CD4-positive, alpha-beta T cell treated with Interleukin-15 for 1 hour (primary cell): Measurements from ENCODE around the gene MINDY4.

Experiments used
- DNase-seq: peaks from one replicate; pipeline ENCODE4 v3.0.0-alpha.2; 2020

Gene MINDY4

GRCh38 chr7:30743371-30744074 lies 27.7 kb upstream of the MINDY4 start:
- no peak for DNase-seq

DNA sequence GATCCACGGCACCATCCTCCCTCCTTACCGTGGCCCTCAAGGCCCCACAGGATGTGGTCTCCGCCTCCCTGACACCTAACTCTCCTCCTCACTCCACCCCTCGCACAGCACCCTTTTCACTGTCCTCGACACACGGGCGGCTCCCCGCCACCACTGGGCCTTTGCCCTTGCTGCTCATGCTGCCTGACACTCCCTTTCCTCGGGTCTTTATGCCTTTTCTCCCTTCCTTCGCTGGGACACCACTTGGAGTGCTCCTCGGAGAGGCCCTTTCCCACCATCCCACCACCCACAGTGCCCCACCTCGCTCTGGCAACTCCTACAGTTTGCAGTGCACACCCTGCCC lies 27.2 kb upstream of the MINDY4 start:
- DNase-seq, result no peak

GRCh38 chr7:30745261-30745941 lies 25.8 kb upstream of the MINDY4 start:
- DNase-seq, result no peak

GRCh38 chr7:30750010-30750409 lies 21.2 kb upstream of the MINDY4 start:
- DNase-seq, result no peak

GRCh38 chr7:30750683-30751650 lies 20.2 kb upstream of the MINDY4 start:
- DNase-seq, result no peak

DNA sequence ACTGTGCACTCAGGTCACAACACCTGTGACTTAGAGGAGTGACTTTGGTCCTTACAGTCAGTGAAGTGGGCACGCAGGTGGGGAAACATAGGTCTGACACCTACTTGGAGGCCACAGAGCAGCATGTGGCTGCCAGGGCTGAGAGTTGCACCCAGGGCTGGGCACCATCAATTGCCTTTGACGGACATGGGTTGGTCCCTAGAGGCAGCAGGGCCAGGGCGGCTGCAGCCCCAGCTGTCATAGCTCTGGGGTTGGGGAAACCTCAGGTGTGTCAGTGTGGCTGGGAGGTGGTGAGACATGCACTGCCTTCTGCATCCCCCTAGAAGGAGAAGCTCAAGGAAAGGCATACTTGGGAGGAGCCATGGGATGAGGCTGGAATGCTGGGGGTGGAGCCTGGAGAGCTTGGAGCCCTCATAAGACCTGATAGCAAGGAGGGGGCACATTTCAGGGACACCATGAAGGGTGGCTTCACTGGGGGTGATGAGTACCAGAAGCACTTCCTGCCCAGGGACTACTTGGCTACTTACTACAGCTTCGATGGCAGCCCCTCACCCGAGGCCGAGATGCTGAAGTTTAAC lies 19.4 kb upstream of the MINDY4 start, which contains the start of gene INMT:
Gene INMT, plus strand, starts transcription at position 440 of the 578 bp plus-strand sequence. Its CDS starts 16 bp downstream, at position 456.
- no peak for DNase-seq

- no peak for DNase-seq
Measured at GRCh38 chr7:30752484-30752883, 18.7 kb upstream of the MINDY4 start.

DNA sequence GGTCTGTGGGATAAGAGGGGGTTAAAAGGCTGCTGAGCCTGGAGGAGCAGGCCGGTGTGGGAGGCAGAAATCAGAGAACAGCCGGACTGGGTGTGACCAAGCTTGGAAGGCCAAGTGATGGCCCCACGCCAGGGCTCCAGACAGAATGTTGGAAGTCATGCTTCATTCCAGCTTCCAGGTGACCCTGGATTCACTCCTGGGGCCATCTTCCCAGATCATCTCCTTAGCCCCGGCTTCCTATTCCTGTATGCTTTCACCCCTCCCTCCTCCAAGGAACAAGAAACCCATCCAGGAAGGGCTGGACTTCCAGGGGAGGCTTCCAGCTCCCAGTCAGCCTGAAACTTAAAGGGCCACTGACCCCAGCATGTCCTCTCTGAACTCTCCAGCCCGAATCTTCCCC lies 18.2 kb upstream of the MINDY4 start:
- no peak for DNase-seq

DNA sequence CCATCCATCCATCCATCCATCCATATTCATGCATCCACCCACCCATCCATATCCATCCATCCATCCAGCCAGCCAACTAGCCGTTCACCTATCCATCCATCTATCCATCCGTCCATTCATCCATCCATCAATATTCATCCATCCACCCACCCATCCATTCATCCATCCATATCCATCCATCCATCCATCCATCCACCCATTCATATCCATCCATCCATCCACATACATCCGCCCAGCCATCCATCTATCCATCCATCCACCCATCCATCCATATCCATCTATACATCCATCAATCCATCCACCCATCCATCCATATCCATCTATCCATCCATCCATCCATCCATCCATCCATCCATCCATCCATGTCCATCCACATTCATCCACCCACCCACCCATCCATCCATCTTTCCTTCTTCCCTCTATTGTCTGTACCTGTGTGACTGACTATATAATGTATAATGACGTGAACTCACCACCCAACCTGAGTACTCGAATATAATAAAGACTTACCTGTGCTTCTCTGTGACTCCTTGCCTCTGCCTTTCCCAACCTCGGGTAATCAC lies 16.8 kb upstream of the MINDY4 start:
- DNase-seq, result no peak

GRCh38 chr7:30755384-30756154 lies 15.6 kb upstream of the MINDY4 start:
- DNase-seq, result no peak

GRCh38 chr7:30757342-30757692 lies 13.9 kb upstream of the MINDY4 start:
- DNase-seq, result no peak

- DNase-seq, result no peak
Measured at GRCh38 chr7:30760514-30761213, 10.6 kb upstream of the MINDY4 start.

DNA sequence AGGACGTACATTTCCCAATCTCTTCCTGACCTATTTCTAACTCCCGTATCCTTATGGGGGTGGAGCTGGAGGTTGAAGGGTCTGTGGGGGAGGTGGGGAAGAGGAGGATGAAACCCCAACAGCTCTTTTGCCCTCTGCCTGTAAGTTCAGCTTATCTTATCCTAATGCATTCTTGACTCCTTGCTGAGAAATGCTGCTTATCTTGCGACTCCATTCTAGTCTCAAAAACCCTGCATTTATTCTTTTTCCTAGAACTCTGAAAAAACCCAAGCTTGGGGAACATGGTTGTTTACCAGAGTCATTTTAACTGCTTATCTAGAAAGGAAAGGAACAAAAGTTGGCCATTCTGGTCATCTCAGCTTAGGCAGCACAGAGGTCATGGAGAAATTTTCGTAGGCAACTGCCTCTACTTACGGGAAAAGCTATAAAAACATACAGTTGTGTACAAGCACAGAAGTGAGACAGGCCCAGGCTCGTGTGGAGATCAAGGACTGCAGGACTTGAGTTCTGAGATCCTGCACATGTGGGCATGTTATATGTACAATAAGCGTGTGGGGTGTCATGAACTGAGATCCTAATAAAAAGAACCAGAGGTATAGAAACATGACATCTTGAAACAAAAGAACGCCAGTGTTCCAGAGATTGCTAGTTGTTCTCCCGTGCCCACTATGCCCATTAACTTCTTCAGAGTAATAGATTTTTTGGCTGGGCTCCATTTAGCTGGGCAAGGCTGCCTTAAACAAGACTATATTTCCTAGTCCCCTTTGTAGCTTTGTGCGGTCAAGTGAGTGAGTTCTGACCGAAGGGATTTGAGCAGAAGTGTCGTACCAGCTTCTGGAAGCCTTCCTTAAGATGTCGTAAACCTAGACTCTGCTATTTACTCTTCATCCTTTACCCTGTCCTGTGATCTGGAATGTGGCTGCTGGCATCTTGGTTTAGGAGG lies 9.7 kb upstream of the MINDY4 start:
- no peak for DNase-seq

DNA sequence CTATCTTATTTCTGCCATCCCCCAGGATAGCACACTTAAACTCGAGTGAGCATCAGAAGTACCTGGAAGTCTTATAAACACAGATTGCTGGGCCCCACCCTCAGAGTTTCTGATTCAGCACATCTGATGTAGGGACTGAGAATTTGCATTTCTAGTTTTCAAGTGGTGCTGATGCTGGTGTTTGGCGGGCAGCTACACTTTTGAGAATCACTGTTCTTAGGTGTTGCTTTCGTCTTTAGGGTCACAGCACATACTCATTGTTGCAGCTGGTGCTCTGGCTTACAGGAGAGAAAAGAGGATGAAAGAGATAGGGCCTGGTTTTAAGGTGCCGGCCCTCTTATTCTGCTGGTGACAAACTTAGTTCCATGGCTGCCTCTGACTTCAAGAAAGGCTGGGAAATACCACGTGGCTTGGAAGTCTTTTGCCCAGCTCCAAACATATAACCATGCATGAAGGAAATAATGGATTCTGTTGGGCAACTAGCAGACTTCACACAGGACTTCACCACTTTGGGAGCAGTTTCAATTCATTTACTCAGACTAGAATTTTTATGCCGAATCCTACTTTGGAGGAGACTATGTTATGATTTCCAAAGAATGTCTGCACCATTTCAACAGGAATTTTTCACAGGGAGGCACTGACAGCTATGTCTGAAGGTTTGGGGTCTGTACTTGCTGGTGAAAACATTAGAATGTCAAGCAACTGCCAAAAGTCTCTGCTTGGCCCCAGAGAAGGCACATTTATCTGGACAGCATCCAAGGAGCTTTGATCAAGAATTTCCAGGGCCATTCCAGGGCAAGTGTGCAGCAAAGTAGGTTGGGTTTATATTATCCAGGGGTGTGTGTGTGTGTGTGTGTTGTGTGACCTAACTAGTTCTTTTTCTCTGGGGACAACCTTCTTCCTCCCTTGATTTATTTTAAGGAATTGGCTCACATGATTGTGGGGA lies 6.9 kb upstream of the MINDY4 start:
- no peak for DNase-seq

DNA sequence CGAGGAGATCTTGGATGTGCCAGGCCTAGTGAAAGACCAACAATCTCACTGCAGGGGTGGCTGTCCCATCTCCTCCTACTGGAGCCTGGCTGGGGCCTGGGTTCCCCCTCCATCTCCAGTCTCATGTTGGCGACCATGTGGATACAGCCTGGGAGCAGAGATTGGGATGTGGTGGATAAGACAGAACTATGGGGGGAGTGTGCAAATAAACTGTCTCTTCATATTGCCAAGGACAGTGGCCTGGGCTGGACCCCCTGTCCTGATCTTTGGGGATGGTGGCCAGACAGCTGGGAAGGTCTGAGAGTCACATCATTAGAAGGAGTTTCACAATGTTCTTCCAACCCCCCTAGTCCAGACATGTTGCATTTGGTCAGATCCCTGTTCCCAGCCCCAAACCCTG lies 5.8 kb upstream of the MINDY4 start:
- no peak for DNase-seq

DNA sequence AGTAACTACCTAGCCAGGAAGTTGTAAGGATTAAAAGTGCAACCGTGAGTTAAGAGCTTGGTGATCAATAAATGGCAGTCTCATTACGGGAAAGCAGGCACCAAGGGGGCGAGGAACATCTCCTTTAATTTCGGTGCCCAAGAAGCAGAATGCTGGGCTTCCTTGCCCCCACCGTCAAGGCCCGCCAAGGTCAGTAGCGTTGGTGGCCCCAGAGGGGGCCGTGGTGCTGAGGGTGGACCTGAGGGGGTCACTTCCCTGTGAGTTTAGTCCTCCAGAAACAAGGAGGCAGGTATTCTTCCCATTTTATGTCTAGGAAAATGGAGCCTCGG lies 408 bp upstream of the MINDY4 start:
- no peak for DNase-seq

- DNase-seq, result no peak
Measured at GRCh38 chr7:30771880-30772425, 736 bp downstream of the MINDY4 start.

GRCh38 chr7:30772984-30773383 lies 1.8 kb downstream of the MINDY4 start:
- no peak for DNase-seq

GRCh38 chr7:30775992-30776391 lies 4.8 kb downstream of the MINDY4 start:
- no peak for DNase-seq
